Adrenal gland (tissue), 5 donors: Measurements from ENCODE around the gene HMGA1.

ENCODE experiments used
- CTCF ChIP-seq, 6 experiments: fragments of 450-650 bp in 4 of 6; fragments of 200-600 bp in 2 of 6; sonication (generic) in 1 of 6; IDR thresholded peaks; 1 replicate in 5 of 6; 2 replicates in 1 of 6; pipeline versions ENCODE4 v1.5.1 to v1.8.0; 2016 to 2021; ENCODE audit warnings: antibody characterized with exemption in 6 of 6, mild to moderate bottlenecking in 2 of 6, moderate library complexity in 1 of 6
- POLR2A ChIP-seq, 2 donors: fragments of 450-650 bp; IDR thresholded peaks; one replicate each; pipeline ENCODE4 v1.6.1; 2017; ENCODE audit warnings: antibody characterized with exemption in 2 of 2, mild to moderate bottlenecking in 2 of 2, moderate library complexity in 1 of 2
- donor health status: DM: no; HTN: no; CAD: no.

GRCh38 chr6:34223381-34223955 lies 13.2 kb upstream of the HMGA1 start:
- TF ChIP-seq CTCF (IDR thresholded peaks at IDR 0.05): no peak
- TF ChIP-seq POLR2A (IDR thresholded peaks at IDR 0.05): no peak
